Smooth muscle cell (in vitro differentiated cells): ENCODE data around the gene GPC5. TPM values are rescaled to one million over a fixed set of nuclear protein-coding genes. Genes with fewer than 3 reads are reported as not detected.

ENCODE experiments used
- DNase-seq: peaks from one replicate; lab custom pipeline; 2025; ENCODE audit not compliant: unreplicated experiment; lab: John Stamatoyannopoulos, UW
- H2AFZ ChIP-seq: fragments of 200-600 bp; sonication (generic); 2 replicates; pipeline ENCODE4 v1.6.0; 2016; ENCODE audit warnings: antibody characterized with exemption, low read depth, mild to moderate bottlenecking
- H3F3A ChIP-seq: fragments of 200-600 bp; sonication (generic); 2 replicates; pipeline ENCODE4 v1.6.0; 2017; ENCODE audit warnings: antibody characterized with exemption, low read depth
- H3K27ac ChIP-seq: fragments of 200-600 bp; sonication (generic); 2 replicates; pipeline ENCODE4 v1.5.1; 2016; ENCODE audit warnings: low read depth, mild to moderate bottlenecking
- H3K27me3 ChIP-seq: fragments of 200-600 bp; sonication (generic); 2 replicates; pipeline ENCODE4 v1.6.1; 2016; ENCODE audit warnings: low read depth, mild to moderate bottlenecking
- H3K36me3 ChIP-seq: fragments of 200-600 bp; sonication (generic); 2 replicates; pipeline ENCODE4 v1.5.1; 2016; ENCODE audit warnings: low read depth
- H3K4me1 ChIP-seq: fragments of 200-600 bp; sonication (generic); 2 replicates; pipeline ENCODE4 v1.5.1; 2016; ENCODE audit warnings: low read depth
- H3K4me2 ChIP-seq: fragments of 200-600 bp; sonication (generic); 2 replicates; pipeline ENCODE4 v1.6.0; 2016; ENCODE audit warnings: mild to moderate bottlenecking
- H3K4me3 ChIP-seq: fragments of 200-600 bp; sonication (generic); 2 replicates; pipeline ENCODE4 v1.5.1; 2016; ENCODE audit warnings: mild to moderate bottlenecking
- H3K79me2 ChIP-seq: fragments of 200-600 bp; sonication (generic); 2 replicates; pipeline ENCODE4 v1.6.0; 2016; ENCODE audit warnings: low read depth, mild to moderate bottlenecking
- H3K9ac ChIP-seq: fragments of 200-600 bp; sonication (generic); 2 replicates; pipeline ENCODE4 v1.6.0; 2016; ENCODE audit warnings: low read depth
- H3K9me3 ChIP-seq: fragments of 200-600 bp; sonication (generic); replicated peaks from 2 replicates; pipeline ENCODE4 v1.5.1; 2016; ENCODE audit warnings: low read depth
- H4K20me1 ChIP-seq: fragments of 200-600 bp; sonication (generic); 2 replicates; pipeline ENCODE4 v1.6.0; 2016; ENCODE audit warnings: low read depth
- CTCF ChIP-seq: fragments of 200-600 bp; sonication (generic); IDR thresholded peaks from 2 replicates; pipeline ENCODE4 v1.5.1; 2017; ENCODE audit warnings: borderline replicate concordance, mild to moderate bottlenecking, antibody characterized with exemption; ENCODE audit not compliant: insufficient read depth, poor library complexity, severe bottlenecking
- WGBS: methylation state at CpG from one replicate; pipeline ENCODE4 v1.1.7; 2016; ENCODE audit warnings: low lambda C conversion rate; 5-methylcytosine and 5-hydroxymethylcytosine counted together
- polyA plus RNA-seq: library from polyadenylated mRNA; unstranded; fragments of >200 nt; fragmentation: Nextera tagmentation; extraction: Ambion mirVana; gene quantifications from 2 replicates; pipeline ENCODE4 v1.2.1, GENCODE V29; 2016
- total RNA-seq: library from RNA; depleted of rRNA; stranded (reverse); fragments of >200 nt; gene quantifications from 2 replicates; pipeline ENCODE4 v1.2.3, GENCODE V29; 2014

GPC5 gene
- total and polyA plus RNA-seq, 2 experiments from 2014 or later: 0.99 to 1.0 TPM

GRCh38 chr13:92483894-92484293 is 1085.5 kb downstream of the GPC5 start:
- DNase-seq: no peak

GRCh38 chr13:92487238-92487637 is 1088.8 kb downstream of the GPC5 start:
- Histone ChIP-seq H4K20me1 (no peaks in the 10 kb centered on the region), H3K4me1 (no peaks in the 10 kb centered on the region), H3F3A (no peaks in the 10 kb centered on the region), H3K79me2 (no peaks in the 10 kb centered on the region), H3K4me3 (no peak overlapping the region), H3K4me2 (no peak overlapping the region), H3K36me3 (no peaks in the 10 kb centered on the region), H3K27me3 (no peaks in the 10 kb centered on the region), H3K9ac (no peak overlapping the region), H2AFZ (no peak overlapping the region), H3K27ac (no peak overlapping the region), H3K9me3 (no peaks in the 10 kb centered on the region)
- no peak for TF ChIP-seq CTCF
- no peak for DNase-seq

More at GRCh38 chr13:92483894-92484293, 1085.5 kb downstream of the GPC5 start:
- H4K20me1 ChIP-seq: no peaks in the 10 kb centered on the region
- no peaks in the 10 kb centered on the region for H3F3A ChIP-seq
- H3K4me3 ChIP-seq: no peak overlapping the region
- no peaks in the 10 kb centered on the region for H3K4me1 ChIP-seq
- no peak overlapping the region for H3K9ac ChIP-seq
- no peaks in the 10 kb centered on the region for H3K9me3 ChIP-seq
- no peak overlapping the region for H3K27ac ChIP-seq
- no peaks in the 10 kb centered on the region for H3K79me2 ChIP-seq
- 92% methylated on average over 3 of the region's 3 CpGs for WGBS
- H2AFZ ChIP-seq: no peak overlapping the region
- no peaks in the 10 kb centered on the region for H3K27me3 ChIP-seq
- H3K36me3 ChIP-seq: no peaks in the 10 kb centered on the region
- no peak for TF ChIP-seq CTCF
- no peak overlapping the region for H3K4me2 ChIP-seq

- DNase-seq: no peak
- Histone ChIP-seq H3K4me3 (no peak overlapping the region), H3K4me2 (no peak overlapping the region), H2AFZ (peak overlapping the region; percentile 19), H3K27ac (no peak overlapping the region), H3F3A (no peaks in the 10 kb centered on the region), H3K4me1 (no peaks in the 10 kb centered on the region), H3K9ac (no peak overlapping the region), H4K20me1 (no peaks in the 10 kb centered on the region), H3K36me3 (no peaks in the 10 kb centered on the region), H3K27me3 (no peaks in the 10 kb centered on the region), H3K79me2 (no peaks in the 10 kb centered on the region), H3K9me3 (no peaks in the 10 kb centered on the region)
- no peak for TF ChIP-seq CTCF
- WGBS: 85% methylated on average over 7 of the region's 7 CpGs
Observed at GRCh38 chr13:92488249-92488852, 1089.9 kb downstream of the GPC5 start.

GRCh38 chr13:92491839-92492238 is 1093.4 kb downstream of the GPC5 start:
- no peak overlapping the region for H3K4me2 ChIP-seq
- H3K79me2 ChIP-seq: no peaks in the 10 kb centered on the region
- no peak overlapping the region for H3K9ac ChIP-seq
- H3K27me3 ChIP-seq: no peaks in the 10 kb centered on the region
- H3F3A ChIP-seq: no peaks in the 10 kb centered on the region
- no peak overlapping the region for H3K27ac ChIP-seq
- TF ChIP-seq CTCF: no peak
- H3K4me3 ChIP-seq: no peak overlapping the region
- no peak overlapping the region for H2AFZ ChIP-seq
- no peak for DNase-seq
- no peaks in the 10 kb centered on the region for H3K9me3 ChIP-seq
- H4K20me1 ChIP-seq: no peaks in the 10 kb centered on the region
- no peaks in the 10 kb centered on the region for H3K4me1 ChIP-seq
- H3K36me3 ChIP-seq: no peaks in the 10 kb centered on the region
